Renal cortical epithelial cell (primary cell): ENCODE data around the gene PIM1. TPM values are rescaled to one million over a fixed set of nuclear protein-coding genes. Genes with fewer than 3 reads are reported as not detected.

ENCODE experiments used
- DNase-seq: peaks from one replicate; pipeline ENCODE4 v3.0.0-alpha.2; 2011; ENCODE audit warnings: low read depth
- total RNA-seq: library from RNA; depleted of rRNA; stranded (reverse); fragments of >200 nt; gene quantifications from 2 replicates; pipeline ENCODE4 v1.2.3, GENCODE V29; 2014

PIM1 gene
- total RNA-seq, 1 donor from 2014 or later = 6.6 TPM

GRCh38 chr6:37137201-37138090 lies 32.5 kb upstream of the PIM1 start:
- DNase-seq = peak; percentile 100

- no peak for DNase-seq
Measured at GRCh38 chr6:37138856-37139229, 31.1 kb upstream of the PIM1 start.

GRCh38 chr6:37139230-37139962 lies 30.6 kb upstream of the PIM1 start:
- no peak for DNase-seq

- DNase-seq = no peak
Measured at GRCh38 chr6:37140145-37140544, 29.8 kb upstream of the PIM1 start.

GRCh38 chr6:37141281-37142049 lies 28.5 kb upstream of the PIM1 start:
- DNase-seq = peak; percentile 92

- no peak for DNase-seq
Measured at GRCh38 chr6:37142050-37142614, 27.8 kb upstream of the PIM1 start.

GRCh38 chr6:37143585-37143984 lies 26.4 kb upstream of the PIM1 start:
- DNase-seq = no peak

- no peak for DNase-seq
Measured at GRCh38 chr6:37145443-37145842, 24.5 kb upstream of the PIM1 start.

GRCh38 chr6:37146735-37147157 lies 23.2 kb upstream of the PIM1 start:
- DNase-seq = no peak

- no peak for DNase-seq
Measured at GRCh38 chr6:37149745-37150144, 20.2 kb upstream of the PIM1 start.

GRCh38 chr6:37150314-37150713 lies 19.6 kb upstream of the PIM1 start:
- no peak for DNase-seq

- peak; percentile 69 for DNase-seq
Measured at GRCh38 chr6:37155394-37156312, 14.3 kb upstream of the PIM1 start.

- no peak for DNase-seq
Measured at GRCh38 chr6:37158508-37158907, 11.4 kb upstream of the PIM1 start.

- DNase-seq = peak; percentile 41
Measured at GRCh38 chr6:37160922-37161778, 8.8 kb upstream of the PIM1 start.

GRCh38 chr6:37162740-37163139 lies 7.2 kb upstream of the PIM1 start:
- DNase-seq = no peak

- no peak for DNase-seq
Measured at GRCh38 chr6:37168163-37168758, 1.7 kb upstream of the PIM1 start.

GRCh38 chr6:37168811-37169495 lies 999 bp upstream of the PIM1 start:
- DNase-seq = peak; percentile 81

- DNase-seq = no peak
Measured at GRCh38 chr6:37170273-37171200, 585 bp downstream of the PIM1 start.
